NCI-H187 (cell line): ENCODE measurements around the gene ZNF235.
"Not testable (repeated sequence)": the region's sequence is repeated elsewhere in the genome, so short reads cannot be mapped to it uniquely, and the experiment has no call there.

Experiments used
- DNase-seq, 2 experiments: peaks; one replicate each; lab custom pipeline; 2025; lab: John Stamatoyannopoulos, UW

ZNF235 gene

GRCh38 chr19:44304659-44305193 lies at the start of gene ZNF235:
Gene ZNF235, minus strand, starts transcription at chr19:44305025. Its CDS starts 1,621 bp downstream, at chr19:44303404.
- peak; percentile 54 to 87 for DNase-seq

GRCh38 chr19:44346556-44346955 lies 41.7 kb upstream of the ZNF235 start:
- DNase-seq: no peak

- DNase-seq: no peak
These were observed 41.1 kb upstream of the ZNF235 start for GRCh38 chr19:44345959-44346358.

GRCh38 chr19:44344255-44344654 lies 39.4 kb upstream of the ZNF235 start:
- DNase-seq: no peak

GRCh38 chr19:44341794-44342193 lies 37.0 kb upstream of the ZNF235 start:
- DNase-seq: no peak

- DNase-seq: not testable (repeated sequence)
These were observed 29.8 kb upstream of the ZNF235 start for GRCh38 chr19:44334639-44335038.

GRCh38 chr19:44332145-44332544 lies 27.3 kb upstream of the ZNF235 start:
- DNase-seq: no peak

GRCh38 chr19:44315883-44316282 lies 11.1 kb upstream of the ZNF235 start:
- DNase-seq: no peak

- DNase-seq: no peak
These were observed 8.4 kb upstream of the ZNF235 start for GRCh38 chr19:44313231-44313630.

- no peak for DNase-seq
These were observed 3.2 kb upstream of the ZNF235 start for GRCh38 chr19:44308011-44308410.

- no peak for DNase-seq
These were observed 1.5 kb upstream of the ZNF235 start for GRCh38 chr19:44306283-44306682.

GRCh38 chr19:44305457-44305856 lies 632 bp upstream of the ZNF235 start:
- no peak for DNase-seq

GRCh38 chr19:44303976-44304568 lies 753 bp downstream of the ZNF235 start:
- no peak for DNase-seq

- no peak for DNase-seq
These were observed 1.5 kb downstream of the ZNF235 start for GRCh38 chr19:44303320-44303719.

GRCh38 chr19:44284968-44285367 lies 19.9 kb downstream of the ZNF235 start:
- DNase-seq: no peak

GRCh38 chr19:44282846-44283245 lies 22.0 kb downstream of the ZNF235 start:
- no peak for DNase-seq

GRCh38 chr19:44280916-44281315 lies 23.9 kb downstream of the ZNF235 start:
- DNase-seq: no peak

GRCh38 chr19:44278181-44278690 lies 26.6 kb downstream of the ZNF235 start:
- no peak for DNase-seq

- no peak for DNase-seq
These were observed 27.5 kb downstream of the ZNF235 start for GRCh38 chr19:44277331-44277730.

GRCh38 chr19:44260695-44261446 lies 44.0 kb downstream of the ZNF235 start:
- DNase-seq: no peak

- DNase-seq: no peak
These were observed 44.5 kb downstream of the ZNF235 start for GRCh38 chr19:44260343-44260681.

GRCh38 chr19:44258835-44259413 lies 45.9 kb downstream of the ZNF235 start:
- DNase-seq: no peak

GRCh38 chr19:44258136-44258535 lies 46.7 kb downstream of the ZNF235 start:
- DNase-seq: no peak
